GM12878 (cell line): ENCODE results near the gene NCAM2. TPM values are rescaled to one million over a fixed set of nuclear protein-coding genes. Genes with fewer than 3 reads are reported as not detected.

ENCODE experiments used
- ATAC-seq: fragments of 200-7000 bp; cut with Tn5 transposase; 3 replicates; pipeline ENCODE4 v1.9.1; 2020; ENCODE audit warnings: mild to moderate bottlenecking, moderate library complexity
- BruUV-seq: library from RNA; stranded (reverse); fragments of 400-500 nt; replicated peaks from 2 replicates; lab custom pipeline; 2021; lab: Mats Ljungman, UMichigan
- CTCF ChIA-PET: fragments of 300-600 bp; sonication (Branson Sonifier 250); formaldehyde crosslinking; extraction: SDS; loops from one replicate; lab custom pipeline; 2021; ENCODE audit warnings: inconsistent platforms; lab: Yijun Ruan, JAX
- POLR2A ChIA-PET: fragments of 350-600 bp; formaldehyde crosslinking; extraction: SDS; loops from one replicate; lab custom pipeline; 2021; ENCODE audit warnings: inconsistent platforms; lab: Charles Lee
- RAD21 ChIA-PET: fragments of 300-600 bp; sonication (Branson Sonifier 250); formaldehyde crosslinking; loops from one replicate; lab custom pipeline; 2023; ENCODE audit warnings: antibody characterized with exemption; ENCODE audit not compliant: unreplicated experiment; lab: Charles Lee
- SMC1A ChIA-PET: fragments of 300-600 bp; sonication (Branson Sonifier 250); formaldehyde crosslinking; loops from one replicate; lab custom pipeline; 2023; ENCODE audit not compliant: unreplicated experiment, uncharacterized antibody; lab: Charles Lee
- DNase-seq: peaks from one replicate; pipeline ENCODE4 v3.0.0-alpha.2; 2011; ENCODE audit warnings: low read depth, low spot score
- FAIRE-seq: peaks from 3 replicates; lab custom pipeline; 2011; peaks lifted over from hg19 to GRCh38; lab: Jason Lieb, UNC
- H2AFZ ChIP-seq: 2 replicates; pipeline ENCODE4 v1.6.0; 2011; ENCODE audit warnings: low read depth, low read length, control low read depth; ENCODE audit not compliant: control insufficient read depth
- H3K27ac ChIP-seq: 2 replicates; pipeline ENCODE4 v1.5.1; 2011; ENCODE audit warnings: control low read depth; ENCODE audit not compliant: control insufficient read depth, insufficient read depth
- H3K27me3 ChIP-seq, 2 experiments: replicated peaks in 1 of 2; 2 replicates each; pipeline versions ENCODE4 v1.6.0 to v1.6.1; 2011; ENCODE audit warnings: low read length in 1 of 2; ENCODE audit not compliant: control insufficient read depth in 2 of 2, insufficient read depth in 2 of 2
- H3K36me3 ChIP-seq, 2 experiments: 2 replicates each; pipeline ENCODE4 v1.5.1; 2011; ENCODE audit warnings: low read length in 1 of 2; ENCODE audit not compliant: control insufficient read depth in 2 of 2, insufficient read depth in 2 of 2
- H3K4me1 ChIP-seq: 2 replicates; pipeline ENCODE4 v1.6.1; 2011; ENCODE audit warnings: mild to moderate bottlenecking, low read length, moderate library complexity, mixed read lengths; ENCODE audit not compliant: control insufficient read depth, insufficient read depth
- H3K4me2 ChIP-seq: 2 replicates; pipeline ENCODE4 v1.6.0; 2011; ENCODE audit warnings: control low read depth; ENCODE audit not compliant: control insufficient read depth, insufficient read depth
- H3K4me3 ChIP-seq: fragments of 200-600 bp; sonication (generic); 2 replicates; pipeline ENCODE4 v1.5.1; 2016
- H3K79me2 ChIP-seq: 2 replicates; pipeline ENCODE4 v1.6.0; 2011; ENCODE audit warnings: low read length; ENCODE audit not compliant: control insufficient read depth, insufficient read depth
- H3K9ac ChIP-seq: 2 replicates; pipeline ENCODE4 v1.8.0; 2011; ENCODE audit warnings: low read length, control low read depth, mixed read lengths; ENCODE audit not compliant: control insufficient read depth, insufficient read depth
- H3K9me3 ChIP-seq: replicated peaks from 3 replicates; pipeline ENCODE4 v1.5.1; 2011; ENCODE audit warnings: mild to moderate bottlenecking, low read length; ENCODE audit not compliant: control insufficient read depth, insufficient read depth
- H4K20me1 ChIP-seq: 2 replicates; pipeline ENCODE4 v1.6.0; 2011; ENCODE audit not compliant: control insufficient read depth, insufficient read depth
- ATF2 ChIP-seq: IDR thresholded peaks from 2 replicates; pipeline ENCODE4 v1.6.1; 2012; ENCODE audit warnings: low read length, inconsistent platforms
- CEBPZ ChIP-seq: fragments of 150-350 bp; IDR thresholded peaks from 2 replicates; pipeline ENCODE4 v1.6.1; 2016; ENCODE audit warnings: low read depth, low read length
- DPF2 ChIP-seq: fragments of 450-650 bp; IDR thresholded peaks from 2 replicates; pipeline ENCODE4 v1.6.1; 2017; ENCODE audit warnings: mild to moderate bottlenecking
- HDAC2 ChIP-seq: fragments of 200-600 bp; sonication (generic); IDR thresholded peaks from 2 replicates; pipeline ENCODE4 v1.6.1; 2017
- MXI1 ChIP-seq: fragments of 150-350 bp; IDR thresholded peaks from 2 replicates; pipeline ENCODE4 v1.6.1; 2011; ENCODE audit warnings: low read depth, mild to moderate bottlenecking, inconsistent platforms, low read length, improper control_type of control experiment
- NFIC ChIP-seq: IDR thresholded peaks from 2 replicates; pipeline ENCODE4 v1.6.1; 2012; ENCODE audit warnings: low read depth, mild to moderate bottlenecking, inconsistent platforms, low read length, moderate library complexity
- NR2C2 ChIP-seq: IDR thresholded peaks from 2 replicates; pipeline ENCODE4 v1.6.1; 2011; ENCODE audit warnings: borderline replicate concordance, low read depth; ENCODE audit not compliant: control insufficient read depth, insufficient read length
- PRDM15 ChIP-seq: fragments of 450-650 bp; formaldehyde crosslinking; IDR thresholded peaks from 2 replicates; pipeline ENCODE4 v1.4.0; 2020; ENCODE audit warnings: mild to moderate bottlenecking, moderate library complexity
- RAD21 ChIP-seq: IDR thresholded peaks from 2 replicates; pipeline ENCODE4 v1.6.1; 2011; ENCODE audit warnings: mild to moderate bottlenecking, low read depth, low read length, moderate library complexity; ENCODE audit not compliant: insufficient read depth
- ZNF217 ChIP-seq: fragments of 450-650 bp; IDR thresholded peaks from 2 replicates; pipeline ENCODE4 v1.6.1; 2017; ENCODE audit warnings: antibody characterized with exemption, mild to moderate bottlenecking
- ZNF384 ChIP-seq: IDR thresholded peaks from 2 replicates; pipeline ENCODE4 v1.6.1; 2012; ENCODE audit warnings: low read depth, mild to moderate bottlenecking, low read length, improper control_type of control experiment, borderline replicate concordance
- ZNF622 ChIP-seq: fragments of 450-650 bp; IDR thresholded peaks from 2 replicates; pipeline ENCODE4 v1.6.1; 2017; ENCODE audit warnings: mild to moderate bottlenecking, inconsistent platforms
- ZSCAN29 ChIP-seq: fragments of 450-650 bp; IDR thresholded peaks from 2 replicates; pipeline ENCODE4 v1.6.1; 2017; ENCODE audit warnings: mild to moderate bottlenecking, moderate library complexity
- WGBS: methylation state at CpG from one replicate; pipeline ENCODE4 v1.1.6; 2016; ENCODE audit warnings: low lambda C conversion rate; ENCODE audit not compliant: insufficient replicate concordance, insufficient coverage; ENCODE audit errors: missing lambda C conversion rate; 5-methylcytosine and 5-hydroxymethylcytosine counted together
- in situ Hi-C: fragments of 300-500 bp; cut with MboI; formaldehyde crosslinking; loops from 9 replicates; pipeline ENCODE4 v1.14.3; 2018; ENCODE audit warnings: mixed read lengths
- intact Hi-C: fragments of 100-400 bp; cut with micrococcal nuclease; formaldehyde crosslinking; loops from one replicate; pipeline ENCODE4 v1.14.2; 2022; ENCODE audit not compliant: unreplicated experiment
- polyA plus RNA-seq, 11 experiments: library from polyadenylated mRNA; depleted of rRNA in 4 of 11; unstranded in 6 of 11; stranded (reverse) in 5 of 11; fragments of >200 nt; fragmentation: Nextera tagmentation in 4 of 11; fragmentation: Illumina TruSeq in 1 of 11; extraction: Ambion mirVana in 4 of 11; extraction: Trizol in 1 of 11; gene quantifications; 1 replicate in 1 of 11; 2 replicates in 10 of 11; pipeline versions ENCODE4 v1.2.1 to v1.2.3, GENCODE V29; 2011 to 2016; ENCODE audit warnings: inconsistent platforms in 2 of 11, missing spikeins in 2 of 11, low read depth in 1 of 11
- total RNA-seq, 4 experiments: library from RNA; depleted of rRNA in 3 of 4; stranded (reverse); fragments of >200 nt in 3 of 4; fragmentation: Illumina TruSeq in 1 of 4; extraction: Trizol in 1 of 4; gene quantifications; 2 replicates each; pipeline versions ENCODE4 v1.2.1 to v1.2.3, GENCODE V29; 2013 to 2021
- TF ChIP-seq, protein P1 (sequence below): IDR thresholded peaks from 2 replicates; pipeline ENCODE4 v1.6.1; 2011; ENCODE audit warnings: mild to moderate bottlenecking, low read depth, low read length, moderate library complexity; ENCODE audit not compliant: insufficient replicate concordance

Gene NCAM2
- total and polyA plus RNA-seq, 10 of the 15 experiments (the other 5 are each of a cell fraction or from before 2014, with no cell fraction given): 0.23 to 0.27 TPM; not detected in 8

GRCh38 chr21:21464684-21465083 is 466.5 kb downstream of the NCAM2 start (continued):
- no peak for TF ChIP-seq CEBPZ
- TF ChIP-seq ZNF622: no peak
- TF ChIP-seq PRDM15 (CRISPR knock-in tag): no peak
- TF ChIP-seq, all 136 proteins: peak for 0

DNA sequence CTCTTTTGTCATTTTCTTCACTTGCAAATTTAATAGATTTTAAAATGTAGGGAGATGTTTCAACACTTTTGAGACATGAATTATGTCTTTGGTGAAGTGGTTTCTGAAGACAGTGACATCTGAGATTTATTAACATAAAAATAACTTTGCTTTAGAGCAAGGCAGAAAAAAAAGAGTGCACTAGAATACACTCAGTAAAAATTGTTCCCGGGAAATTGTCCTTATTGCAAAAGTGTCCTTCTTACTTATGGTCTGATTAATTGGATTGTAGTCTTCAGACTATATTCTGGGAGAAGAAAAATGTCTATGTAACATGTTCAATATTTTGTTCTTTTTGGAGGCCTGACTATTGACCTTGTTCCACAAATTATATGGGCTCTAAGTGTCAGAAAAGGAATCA is 468.5 kb downstream of the NCAM2 start:
- POLR2A ChIA-PET: no interaction called here
- CTCF ChIA-PET: no interaction called here
- TF ChIP-seq NFIC (no peak), HDAC2 (no peak), ZNF217 (no peak), NR2C2 (no peak), DPF2 (no peak), ZNF384 (no peak), MXI1 (no peak), ATF2 (no peak), RAD21 (no peak), ZSCAN29 (no peak)
- TF ChIP-seq, protein P1, sequence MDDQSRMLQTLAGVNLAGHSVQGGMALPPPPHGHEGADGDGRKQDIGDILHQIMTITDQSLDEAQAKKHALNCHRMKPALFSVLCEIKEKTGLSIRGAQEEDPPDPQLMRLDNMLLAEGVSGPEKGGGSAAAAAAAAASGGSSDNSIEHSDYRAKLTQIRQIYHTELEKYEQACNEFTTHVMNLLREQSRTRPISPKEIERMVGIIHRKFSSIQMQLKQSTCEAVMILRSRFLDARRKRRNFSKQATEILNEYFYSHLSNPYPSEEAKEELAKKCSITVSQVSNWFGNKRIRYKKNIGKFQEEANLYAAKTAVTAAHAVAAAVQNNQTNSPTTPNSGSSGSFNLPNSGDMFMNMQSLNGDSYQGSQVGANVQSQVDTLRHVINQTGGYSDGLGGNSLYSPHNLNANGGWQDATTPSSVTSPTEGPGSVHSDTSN: no peak

More for the DNA sequence above, 468.5 kb downstream of the NCAM2 start:
- Histone ChIP-seq H3K27me3 (no peaks in the 10 kb centered on the region), H3K9me3 (no peaks in the 10 kb centered on the region), H3K4me1 (no peaks in the 10 kb centered on the region), H3K36me3 (no peaks in the 10 kb centered on the region), H3K4me3 (no peak overlapping the region), H2AFZ (no peak overlapping the region), H3K4me2 (no peak overlapping the region), H3K9ac (no peak overlapping the region), H3K79me2 (no peaks in the 10 kb centered on the region), H4K20me1 (no peaks in the 10 kb centered on the region), H3K27ac (no peak overlapping the region)
- ATAC-seq (no peak), DNase-seq (no peak), FAIRE-seq (no peak)
- no TSS peak for BruUV-seq
- 0% methylated on average over 1 of the region's 1 CpG for WGBS
- ChIA-PET RAD21 (no interaction called here), SMC1A (no interaction called here)
- in situ Hi-C loops: no loop called here
- intact Hi-C loops: no loop called here
